Stimulated activated CD4-positive, alpha-beta T cell treated with anti-CD3 and anti-CD28 coated beads, Interleukin-12 subunit alpha, Interleukin-12 subunit beta, amount 100 ng/mL, for 48 hours (primary cell): ENCODE results near the gene ATG4C.
"Not testable (repeated sequence)": the region's sequence is repeated elsewhere in the genome, so short reads cannot be mapped to it uniquely, and the experiment has no call there.

ENCODE experiments used
- DNase-seq, 3 donors: peaks; one replicate each; pipeline ENCODE4 v3.0.0-alpha.2; 2020; ENCODE audit warnings: low read depth in 2 of 3, low spot score in 1 of 3

ATG4C gene

GRCh38 chr1:62774006-62774405 is 9.9 kb upstream of the ATG4C start:
- no peak for DNase-seq

- DNase-seq: no peak
Measured at GRCh38 chr1:62774971-62775595, 8.8 kb upstream of the ATG4C start.

GRCh38 chr1:62778208-62778607 is 5.7 kb upstream of the ATG4C start:
- no peak for DNase-seq

- DNase-seq: no peak
Measured at GRCh38 chr1:62781841-62782543, 1.9 kb upstream of the ATG4C start.

- DNase-seq: not testable (repeated sequence)
Measured at GRCh38 chr1:62782544-62783212, 1.3 kb upstream of the ATG4C start.

GRCh38 chr1:62784509-62785365 is 805 bp downstream of the ATG4C start:
- DNase-seq: peak in 1 of 3 donors; percentile 2

- no peak for DNase-seq
Measured at GRCh38 chr1:62790716-62791115, 6.8 kb downstream of the ATG4C start.

GRCh38 chr1:62794053-62794452 is 10.1 kb downstream of the ATG4C start:
- no peak for DNase-seq

GRCh38 chr1:62796221-62796620 is 12.3 kb downstream of the ATG4C start:
- no peak for DNase-seq

GRCh38 chr1:62799688-62800087 is 15.8 kb downstream of the ATG4C start:
- DNase-seq: no peak

- no peak for DNase-seq
Measured at GRCh38 chr1:62800281-62800680, 16.3 kb downstream of the ATG4C start.

GRCh38 chr1:62800825-62801306 is 16.9 kb downstream of the ATG4C start:
- no peak for DNase-seq

GRCh38 chr1:62809788-62810187 is 25.9 kb downstream of the ATG4C start:
- no peak for DNase-seq

GRCh38 chr1:62810420-62811274 is 26.7 kb downstream of the ATG4C start:
- no peak for DNase-seq

- no peak for DNase-seq
Measured at GRCh38 chr1:62823556-62823955, 39.6 kb downstream of the ATG4C start.

GRCh38 chr1:62826901-62827300 is 43.0 kb downstream of the ATG4C start:
- DNase-seq: no peak

GRCh38 chr1:62827786-62828185 is 43.9 kb downstream of the ATG4C start:
- DNase-seq: not testable (repeated sequence)

GRCh38 chr1:62832276-62832675 is 48.3 kb downstream of the ATG4C start:
- no peak for DNase-seq

- no peak for DNase-seq
Measured at GRCh38 chr1:62833529-62833928, 49.6 kb downstream of the ATG4C start.

GRCh38 chr1:62834400-62834961 is 50.5 kb downstream of the ATG4C start:
- DNase-seq: no peak
